Choroid plexus epithelial cell (primary cell): ENCODE results near the gene PRUNE2.
"Not testable (repeated sequence)": the region's sequence is repeated elsewhere in the genome, so short reads cannot be mapped to it uniquely, and the experiment has no call there.

Source experiments
- DNase-seq: peaks from one replicate; pipeline ENCODE4 v3.0.0-alpha.2; 2010; ENCODE audit warnings: low read depth
- H3K4me3 ChIP-seq: 2 replicates; pipeline ENCODE4 v1.5.1; 2011; ENCODE audit warnings: low read depth, mild to moderate bottlenecking, control low read depth, low read length, moderate library complexity
- CTCF ChIP-seq: conservative IDR thresholded peaks from 2 replicates; pipeline ENCODE4 v1.5.1; 2011; ENCODE audit warnings: low read depth, mild to moderate bottlenecking, control low read depth, inconsistent platforms, low read length, moderate library complexity

Gene PRUNE2

GRCh38 chr9:76743931-76744330 is 162.0 kb downstream of the PRUNE2 start:
- H3K4me3 ChIP-seq, result no peak overlapping the region
- no peak for DNase-seq
- TF ChIP-seq CTCF, result no peak

- not testable (repeated sequence) for H3K4me3 ChIP-seq, DNase-seq
Observed at GRCh38 chr9:76742890-76743289, 163.0 kb downstream of the PRUNE2 start.

- no peak for DNase-seq
- H3K4me3 ChIP-seq, result no peak overlapping the region
- TF ChIP-seq CTCF, result no peak
Observed at GRCh38 chr9:76741524-76741923, 164.4 kb downstream of the PRUNE2 start.

- DNase-seq, result no peak
- TF ChIP-seq CTCF, result no peak
- no peak overlapping the region for H3K4me3 ChIP-seq
Observed at GRCh38 chr9:76738402-76738801, 167.5 kb downstream of the PRUNE2 start.

GRCh38 chr9:76737154-76737902 is 168.6 kb downstream of the PRUNE2 start:
- DNase-seq, result no peak
- H3K4me3 ChIP-seq, result no peak overlapping the region
- TF ChIP-seq CTCF, result no peak

- no peak for TF ChIP-seq CTCF
- no peak for DNase-seq
Observed at GRCh38 chr9:76734716-76735115, 171.2 kb downstream of the PRUNE2 start.

GRCh38 chr9:76733096-76733495 is 172.8 kb downstream of the PRUNE2 start:
- TF ChIP-seq CTCF, result no peak
- H3K4me3 ChIP-seq, result no peak overlapping the region
- DNase-seq, result peak; percentile 35

More at GRCh38 chr9:76734716-76735115, 171.2 kb downstream of the PRUNE2 start:
- no peak overlapping the region for H3K4me3 ChIP-seq
